Right ventricle myocardium inferior (tissue), 1 donor: ENCODE data around the gene SSC5D. TPM values are rescaled to one million over a fixed set of nuclear protein-coding genes. Genes with fewer than 3 reads are reported as not detected.

ENCODE experiments used
- ATAC-seq: fragments of 200-7000 bp; cut with Tn5 transposase; one replicate; pipeline ENCODE4 v1.9.1; 2020; ENCODE audit warnings: mild to moderate bottlenecking, moderate library complexity
- DNase-seq: peaks from one replicate; pipeline ENCODE4 v3.0.0; 2021; ENCODE audit errors: missing footprints
- intact Hi-C: fragments of 100-400 bp; cut with DNase I; formaldehyde crosslinking; loops from one replicate; pipeline ENCODE4 v1.11.0; 2022
- total RNA-seq: library from RNA; stranded (reverse); fragmentation: NEBNext Ultra II Directional; extraction: Animal tissue kit (Norgen Biotek cat#: 25700); gene quantifications from one replicate; pipeline ENCODE4 v1.2.1, GENCODE V29; 2021
- donor health status: DM: no; HTN: yes; CAD: no; lungs with severe emphysema.

The SSC5D gene
- total RNA-seq, 1 donor from 2014 or later, result 3.4 TPM

DNA sequence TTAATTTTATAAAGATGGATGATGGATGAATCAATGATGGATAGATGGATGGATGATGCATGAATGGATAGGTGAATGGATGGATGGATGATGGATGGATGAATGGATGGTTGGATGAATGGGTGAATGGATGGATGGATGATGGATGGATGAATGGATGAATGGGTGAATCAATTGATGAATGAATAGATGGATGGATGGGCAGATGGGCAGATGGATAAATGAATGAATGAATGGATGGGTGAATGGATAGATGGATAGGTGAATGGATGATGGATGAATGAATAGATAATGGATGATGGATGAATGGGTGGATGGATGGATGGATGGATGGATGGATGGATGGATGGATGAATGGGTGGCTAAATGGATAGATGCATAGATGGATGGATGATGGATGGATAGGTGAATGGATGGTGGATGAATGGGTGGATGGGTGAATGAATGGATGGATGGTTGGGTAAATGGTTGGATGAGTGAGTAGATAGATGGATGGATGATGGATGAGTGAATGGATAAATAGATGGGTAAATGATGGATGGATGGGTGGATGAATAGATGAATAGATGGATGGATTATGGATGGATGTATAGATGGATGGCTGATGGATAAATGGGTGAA, 79.6 kb downstream of the SSC5D start:
- ATAC-seq (no peak), DNase-seq (no peak)
- intact Hi-C loops, result no loop called here

Other genes starting within 250 kb of the SSC5D start
- gene PPP6R1, start 229.4 kb upstream of the SSC5D start, total RNA-seq, result 39.5 TPM
- 30.2 TPM for gene HSPBP1, start 208.3 kb upstream of the SSC5D start, total RNA-seq
- gene BRSK1, start 204.4 kb upstream of the SSC5D start, total RNA-seq, result 2.4 TPM
- 1.2 TPM for gene TMEM150B, start 163.1 kb upstream of the SSC5D start, total RNA-seq
- 6.2 TPM for gene KMT5C, start 148.6 kb upstream of the SSC5D start, total RNA-seq
- not detected for gene COX6B2, start 133.7 kb upstream of the SSC5D start, total RNA-seq
- not detected for gene GARIN5B, start 125.2 kb upstream of the SSC5D start, total RNA-seq
- gene IL11, start 118.0 kb upstream of the SSC5D start, total RNA-seq, result not detected
- gene TMEM190, start 111.6 kb upstream of the SSC5D start, total RNA-seq, result not detected
- 0.24 TPM for gene TMEM238, start 104.1 kb upstream of the SSC5D start, total RNA-seq
- gene RPL28, start 102.5 kb upstream of the SSC5D start, total RNA-seq, result 664 TPM
- gene UBE2S, start 80.6 kb upstream of the SSC5D start, total RNA-seq, result 31.2 TPM
- not detected for gene SHISA7, start 45.1 kb upstream of the SSC5D start, total RNA-seq
- 55.2 TPM for gene ISOC2, start 26.8 kb upstream of the SSC5D start, total RNA-seq
- gene C19orf85, start 23.7 kb upstream of the SSC5D start, total RNA-seq, result not detected
- 5.7 TPM for gene ZNF628, start 11.8 kb upstream of the SSC5D start, total RNA-seq
- 5.6 TPM for gene NAT14, start 3.2 kb upstream of the SSC5D start, total RNA-seq
- 12.7 TPM for gene SBK2, start 48.7 kb downstream of the SSC5D start, total RNA-seq
- 17.6 TPM for gene SBK3, start 57.1 kb downstream of the SSC5D start, total RNA-seq
- 13.1 TPM for gene ZNF579, start 92.4 kb downstream of the SSC5D start, total RNA-seq
- gene FIZ1, start 111.1 kb downstream of the SSC5D start, total RNA-seq, result 14.8 TPM
- gene ZNF524, start 111.9 kb downstream of the SSC5D start, total RNA-seq, result 16.9 TPM
- 16.9 TPM for gene ZNF865, start 117.2 kb downstream of the SSC5D start, total RNA-seq
- 11.1 TPM for gene ZNF784, start 136.1 kb downstream of the SSC5D start, total RNA-seq
- 13.2 TPM for gene ZNF580, start 152.6 kb downstream of the SSC5D start, total RNA-seq
- 7.4 TPM for gene ZNF581, start 155.2 kb downstream of the SSC5D start, total RNA-seq
- gene CCDC106, start 159.8 kb downstream of the SSC5D start, total RNA-seq, result 17.4 TPM
- 74.5 TPM for gene U2AF2, start 166.6 kb downstream of the SSC5D start, total RNA-seq
- gene EPN1, start 186.8 kb downstream of the SSC5D start, total RNA-seq, result 213 TPM
- not detected for gene NLRP9, start 250.0 kb downstream of the SSC5D start, total RNA-seq